Measurements from ENCODE around the gene BBLN. TPM values are rescaled to one million over a fixed set of nuclear protein-coding genes. Genes with fewer than 3 reads are reported as not detected.
"Not testable (repeated sequence)": the region's sequence is repeated elsewhere in the genome, so short reads cannot be mapped to it uniquely, and the experiment has no call there.

BBLN gene
- total and polyA plus RNA-seq, 2 of the 4 experiments (the other 2 are of a cell fraction): 25.1 to 103 TPM

- H3K79me1 ChIP-seq (ENCODE audit: low read depth in 1 of 2, low read length in 2 of 2); H3K27ac ChIP-seq (ENCODE audit: insufficient read depth, low read length); H3K4me1 ChIP-seq (ENCODE audit: control insufficient read depth, insufficient read depth, low read length); in situ Hi-C loops (cut with MboI; ENCODE audit: low sequenced_read_pairs); H4K8ac ChIP-seq (ENCODE audit: low read depth in 2 of 2, low read length in 2 of 2); H4K91ac ChIP-seq (ENCODE audit: insufficient read depth, low read depth, low read length); H3K4me3 ChIP-seq (ENCODE audit: insufficient read depth, low read depth, low read length); H4K20me1 ChIP-seq (ENCODE audit: insufficient read depth, low read length); H2BK20ac ChIP-seq (ENCODE audit: low read depth, low read length); H3K23ac ChIP-seq (ENCODE audit: low read depth, low read length); H3K14ac ChIP-seq (replicated peaks; ENCODE audit: low read depth, low read length); DNase-seq; ATAC-seq (ENCODE audit: low read depth); H2BK120ac ChIP-seq (ENCODE audit: low read depth, low read length); H2BK15ac ChIP-seq (ENCODE audit: low read depth, low read length); intact Hi-C loops (cut with micrococcal nuclease); dilution Hi-C loops (cut with HindIII; ENCODE audit: low sequenced_read_pairs, unreplicated experiment); POLR2A ChIA-PET (ENCODE audit: unreplicated experiment); CTCF ChIA-PET; H2BK5ac ChIP-seq (ENCODE audit: low read depth, low read length, poor library complexity, severe bottlenecking); H3K9ac ChIP-seq (ENCODE audit: low read depth, low read length); BruUV-seq (replicated peaks); H3K4me2 ChIP-seq (ENCODE audit: low read depth, low read length); H2AK5ac ChIP-seq (ENCODE audit: low read depth, low read length); H2AK9ac ChIP-seq (replicated peaks; ENCODE audit: low read depth, low read length, poor library complexity); H3K27me3 ChIP-seq (ENCODE audit: control insufficient read depth, insufficient read depth, low read length); H3K4ac ChIP-seq (ENCODE audit: low read depth, low read length); H2AFZ ChIP-seq (replicated peaks; ENCODE audit: low read length, poor library complexity); H3K56ac ChIP-seq (ENCODE audit: extremely low read depth, insufficient read depth, low read length); H3K9me3 ChIP-seq (ENCODE audit: control insufficient read depth, insufficient read depth, low read length); H3K18ac ChIP-seq (ENCODE audit: low read depth, low read length); H4K5ac ChIP-seq (ENCODE audit: low read depth, low read length); H3K9me1 ChIP-seq (ENCODE audit: insufficient read depth, low read length): not testable (repeated sequence)
- 81% methylated on average over 4 of the region's 12 CpGs; no CpG with 5 or more reads in 1 of the 2 experiments for WGBS, 2 experiments (ENCODE audit: extremely low coverage in 2 of 2, insufficient read length in 1 of 2)
- peaks cover 26% of the 10 kb centered on the region for H3K36me3 ChIP-seq (ENCODE audit: control insufficient read depth, insufficient read depth, low read length)
These were observed 48.3 kb upstream of the BBLN start for GRCh38 chr9:128111726-128112125.
